ENCODE results near the gene SEMA3F.
A peak's percentile ranks its signal among the peaks of the same experiment; 100 is the strongest.

The SEMA3F gene

DNA sequence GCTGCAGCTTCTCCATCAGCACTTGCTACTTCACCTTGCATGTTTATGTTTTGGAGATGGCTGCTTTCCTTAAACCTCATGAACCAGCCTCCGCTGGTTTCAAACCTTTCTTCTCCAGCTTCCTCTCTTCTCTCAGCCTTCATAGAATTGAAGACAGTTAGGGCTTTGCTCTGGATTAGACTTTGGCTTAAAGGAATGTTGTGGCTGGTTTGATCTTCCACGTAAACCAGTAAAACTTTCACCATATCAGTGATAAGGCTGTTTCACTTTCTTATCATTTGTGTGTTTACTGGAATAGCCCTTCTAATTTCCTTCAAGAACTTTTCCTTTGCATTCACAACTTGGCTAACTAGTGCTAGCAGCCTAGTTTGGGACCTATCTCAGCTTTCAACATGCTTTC, 24.6 kb downstream of the SEMA3F start:
- peaks cover 7% of the 10 kb centered on the region for H3K27me3 Mint-ChIP-seq
- no peak overlapping the region for H3K4me3 Mint-ChIP-seq
- no peaks in the 10 kb centered on the region for H3K4me1 Mint-ChIP-seq
- no peaks in the 10 kb centered on the region for H3K9me3 Mint-ChIP-seq
- no peak overlapping the region for H3K27ac Mint-ChIP-seq
- H3K36me3 Mint-ChIP-seq, result no peaks in the 10 kb centered on the region
- CTCF ChIA-PET, result interaction anchor here (1.0 to 1.7 kb wide), 3 partner anchors 9 to 57 kb away, joined by 3 read pairs; no protein-coding TSS in a partner anchor
- DNase-seq, result no peak

DNA sequence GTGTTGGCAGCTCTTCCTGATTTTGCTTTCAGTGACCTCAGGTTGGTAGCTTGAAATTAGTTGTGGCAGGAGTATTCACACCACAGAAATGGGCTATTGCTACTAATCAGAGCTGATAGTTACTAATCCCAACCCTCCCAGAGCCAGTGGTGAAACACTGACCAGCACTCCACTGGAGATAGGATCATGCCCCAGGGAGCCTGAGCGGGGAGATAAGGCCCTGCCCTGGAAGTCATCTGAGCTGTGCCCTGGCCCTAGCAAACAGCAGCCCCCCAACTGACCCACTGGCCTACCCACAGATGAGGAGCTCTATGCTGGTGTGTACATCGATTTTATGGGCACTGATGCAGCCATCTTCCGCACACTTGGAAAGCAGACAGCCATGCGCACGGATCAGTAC, 26.9 kb downstream of the SEMA3F start:
- Mint-ChIP-seq H3K27me3 (peaks cover 7% of the 10 kb centered on the region), H3K9me3 (no peaks in the 10 kb centered on the region), H3K36me3 (no peaks in the 10 kb centered on the region), H3K4me3 (no peak overlapping the region), H3K27ac (no peak overlapping the region), H3K4me1 (no peaks in the 10 kb centered on the region)
- CTCF ChIA-PET, result interaction anchor here (0.6 to 1.7 kb wide), 8 partner anchors 10 to 194 kb away, joined by 3 to 4 read pairs (median 3); partner anchors contain the start of gene GNAT1
- DNase-seq, result no peak

DNA sequence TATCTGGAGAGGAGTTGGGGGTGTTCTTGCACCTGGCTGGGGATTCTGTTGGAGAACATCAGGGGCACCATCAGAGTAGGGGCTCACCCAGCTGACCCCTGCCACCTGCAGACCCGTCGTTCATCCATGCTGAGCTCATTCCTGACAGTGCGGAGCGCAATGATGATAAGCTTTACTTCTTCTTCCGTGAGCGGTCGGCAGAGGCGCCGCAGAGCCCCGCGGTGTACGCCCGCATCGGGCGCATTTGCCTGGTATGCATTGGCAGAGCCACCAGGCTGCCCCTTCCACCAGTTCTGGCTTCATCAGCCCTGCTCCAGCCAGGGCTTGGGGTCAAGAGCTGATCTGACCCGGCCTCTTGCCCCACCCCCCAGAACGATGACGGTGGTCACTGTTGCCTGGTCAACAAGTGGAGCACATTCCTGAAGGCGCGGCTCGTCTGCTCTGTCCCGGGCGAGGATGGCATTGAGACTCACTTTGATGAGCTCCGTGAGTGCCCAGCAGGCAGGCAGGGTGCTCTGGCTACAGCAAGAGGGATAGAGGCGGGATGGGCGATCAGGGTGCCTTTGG, 27.5 kb downstream of the SEMA3F start:
- peaks cover 7% of the 10 kb centered on the region for H3K27me3 Mint-ChIP-seq
- no peak overlapping the region for H3K27ac Mint-ChIP-seq
- H3K36me3 Mint-ChIP-seq, result no peaks in the 10 kb centered on the region
- H3K4me1 Mint-ChIP-seq, result no peaks in the 10 kb centered on the region
- no peak overlapping the region for H3K4me3 Mint-ChIP-seq
- CTCF ChIA-PET, result interaction anchor here (1.3 to 2.0 kb wide), 5 partner anchors 9 to 62 kb away, joined by 3 to 6 read pairs (median 4); partner anchors contain the start of gene GNAT1
- DNase-seq, result no peak
- no peaks in the 10 kb centered on the region for H3K9me3 Mint-ChIP-seq

DNA sequence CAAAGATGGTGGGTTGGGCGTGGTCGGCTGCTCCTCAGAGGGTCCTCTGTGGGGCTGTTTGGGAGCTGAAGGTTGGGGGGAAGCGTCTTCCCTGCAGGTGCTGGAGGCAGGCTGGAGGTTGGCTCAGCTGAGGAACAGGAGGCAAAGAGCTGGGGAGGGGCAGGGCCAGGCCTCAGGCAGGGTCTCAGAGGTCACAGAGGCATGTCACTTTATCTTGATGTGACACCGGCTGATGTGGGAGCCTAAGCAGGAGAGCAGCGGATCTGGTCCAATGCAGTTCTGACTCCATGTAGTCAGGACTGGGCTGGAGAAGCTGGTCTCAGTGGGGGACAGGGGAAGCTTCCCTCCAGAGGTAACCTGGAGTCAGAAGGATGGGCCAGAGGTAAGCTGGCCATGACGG, 28.6 kb downstream of the SEMA3F start:
- no peak overlapping the region for H3K4me3 Mint-ChIP-seq
- DNase-seq, result no peak
- no peaks in the 10 kb centered on the region for H3K9me3 Mint-ChIP-seq
- no peaks in the 10 kb centered on the region for H3K36me3 Mint-ChIP-seq
- CTCF ChIA-PET, result interaction anchor here (2.0 kb wide), 1 partner anchor 11 kb away, joined by 6 read pairs; no protein-coding TSS in a partner anchor
- no peaks in the 10 kb centered on the region for H3K4me1 Mint-ChIP-seq
- H3K27me3 Mint-ChIP-seq, result peaks cover 7% of the 10 kb centered on the region
- no peak overlapping the region for H3K27ac Mint-ChIP-seq

DNA sequence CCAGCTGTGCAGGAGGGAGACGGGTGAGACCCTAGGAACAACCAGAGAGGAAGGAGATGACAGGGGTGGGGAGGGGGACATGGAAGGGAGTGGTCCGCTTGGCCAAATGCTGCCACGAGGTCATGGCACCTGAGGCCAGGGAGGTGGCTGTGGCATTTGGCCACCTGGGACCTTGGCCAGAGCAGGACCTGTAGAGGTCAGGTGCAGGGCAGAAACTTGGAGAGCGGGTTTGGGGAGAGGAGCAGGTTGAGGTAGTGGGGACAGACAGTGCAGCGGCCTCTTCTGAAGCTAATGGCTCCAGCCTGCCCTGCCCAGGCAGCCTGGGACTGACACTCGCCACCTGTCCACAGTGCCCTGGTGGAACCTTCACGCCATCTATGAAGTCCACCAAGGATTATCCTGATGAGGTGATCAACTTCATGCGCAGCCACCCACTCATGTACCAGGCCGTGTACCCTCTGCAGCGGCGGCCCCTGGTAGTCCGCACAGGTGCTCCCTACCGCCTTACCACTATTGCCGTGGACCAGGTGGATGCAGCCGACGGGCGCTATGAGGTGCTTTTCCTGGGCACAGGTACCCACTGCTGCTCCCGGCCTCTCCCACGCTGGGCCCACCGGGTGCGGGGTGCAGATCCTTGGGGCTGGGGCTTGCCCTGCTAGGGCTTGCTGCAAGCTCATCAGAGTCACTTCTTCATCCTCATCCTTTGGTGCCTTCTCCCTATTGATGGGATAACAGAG, 29.3 kb downstream of the SEMA3F start:
- Mint-ChIP-seq H3K27me3 (peaks cover 10% of the 10 kb centered on the region), H3K9me3 (no peaks in the 10 kb centered on the region), H3K4me3 (no peak overlapping the region), H3K27ac (no peak overlapping the region), H3K36me3 (no peaks in the 10 kb centered on the region), H3K4me1 (no peaks in the 10 kb centered on the region)
- CTCF ChIA-PET, result interaction anchor here (2.0 kb wide), 1 partner anchor 11 kb away, joined by 6 read pairs; no protein-coding TSS in a partner anchor
- no peak for DNase-seq

DNA sequence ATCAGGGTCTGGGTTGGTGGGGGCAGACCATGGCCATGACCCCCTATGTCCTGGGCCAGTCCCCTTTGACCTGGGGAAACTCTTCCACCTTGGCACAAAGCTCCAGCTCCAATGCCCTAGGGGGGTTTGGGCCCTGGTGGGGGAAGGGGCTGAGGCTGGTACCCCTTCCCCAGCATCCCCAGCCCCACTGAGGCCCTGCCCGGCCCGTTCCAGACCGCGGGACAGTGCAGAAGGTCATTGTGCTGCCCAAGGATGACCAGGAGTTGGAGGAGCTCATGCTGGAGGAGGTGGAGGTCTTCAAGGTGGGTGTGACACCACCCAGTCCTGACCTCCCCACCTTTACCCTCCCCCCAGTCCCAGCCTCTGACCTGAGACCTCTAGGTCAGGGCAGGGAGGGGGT, 30.1 kb downstream of the SEMA3F start:
- Mint-ChIP-seq H3K36me3 (no peaks in the 10 kb centered on the region), H3K4me3 (no peak overlapping the region), H3K27ac (no peak overlapping the region), H3K27me3 (peaks cover 15% of the 10 kb centered on the region), H3K9me3 (no peaks in the 10 kb centered on the region), H3K4me1 (no peaks in the 10 kb centered on the region)
- no peak for DNase-seq
- CTCF ChIA-PET, result no interaction called here

DNA sequence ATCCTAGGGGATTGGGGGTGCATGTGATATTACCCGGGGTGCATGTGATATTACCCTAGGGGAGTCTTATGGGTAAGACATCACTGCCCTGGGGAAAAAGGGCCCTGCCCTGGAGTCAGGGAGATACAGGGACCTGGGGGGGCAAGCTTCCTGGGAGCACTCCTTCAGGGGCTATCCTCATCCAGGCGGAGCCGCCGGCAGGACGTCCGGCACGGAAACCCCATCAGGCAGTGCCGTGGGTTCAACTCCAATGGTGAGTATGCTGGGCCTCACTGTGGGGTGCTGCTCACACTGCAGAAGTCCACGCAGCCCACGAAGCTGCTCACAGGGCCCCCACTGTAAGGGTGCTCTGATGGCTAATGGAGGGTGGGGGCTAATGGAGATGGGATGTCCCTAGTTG, 31.0 kb downstream of the SEMA3F start:
- no peak for DNase-seq
- CTCF ChIA-PET, result no interaction called here
- Mint-ChIP-seq H3K36me3 (no peaks in the 10 kb centered on the region), H3K27me3 (peaks cover 18% of the 10 kb centered on the region), H3K27ac (no peak overlapping the region), H3K4me3 (no peak overlapping the region), H3K4me1 (no peaks in the 10 kb centered on the region), H3K9me3 (no peaks in the 10 kb centered on the region)

DNA sequence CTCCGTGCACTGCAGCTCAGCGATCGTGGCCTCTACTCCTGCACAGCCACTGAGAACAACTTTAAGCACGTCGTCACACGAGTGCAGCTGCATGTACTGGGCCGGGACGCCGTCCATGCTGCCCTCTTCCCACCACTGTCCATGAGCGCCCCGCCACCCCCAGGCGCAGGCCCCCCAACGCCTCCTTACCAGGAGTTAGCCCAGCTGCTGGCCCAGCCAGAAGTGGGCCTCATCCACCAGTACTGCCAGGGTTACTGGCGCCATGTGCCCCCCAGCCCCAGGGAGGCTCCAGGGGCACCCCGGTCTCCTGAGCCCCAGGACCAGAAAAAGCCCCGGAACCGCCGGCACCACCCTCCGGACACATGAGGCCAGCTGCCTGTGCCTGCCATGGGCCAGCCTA, 32.6 kb downstream of the SEMA3F start:
- H3K4me3 Mint-ChIP-seq, result no peak overlapping the region
- peaks cover 33% of the 10 kb centered on the region for H3K27me3 Mint-ChIP-seq
- CTCF ChIA-PET, result interaction anchor here (3.4 kb wide), 1 partner anchor 66 kb away, joined by 30 read pairs; no protein-coding TSS in a partner anchor
- DNase-seq, result no peak
- no peaks in the 10 kb centered on the region for H3K9me3 Mint-ChIP-seq
- no peaks in the 10 kb centered on the region for H3K36me3 Mint-ChIP-seq
- peaks cover 2% of the 10 kb centered on the region for H3K4me1 Mint-ChIP-seq
- no peak overlapping the region for H3K27ac Mint-ChIP-seq

DNA sequence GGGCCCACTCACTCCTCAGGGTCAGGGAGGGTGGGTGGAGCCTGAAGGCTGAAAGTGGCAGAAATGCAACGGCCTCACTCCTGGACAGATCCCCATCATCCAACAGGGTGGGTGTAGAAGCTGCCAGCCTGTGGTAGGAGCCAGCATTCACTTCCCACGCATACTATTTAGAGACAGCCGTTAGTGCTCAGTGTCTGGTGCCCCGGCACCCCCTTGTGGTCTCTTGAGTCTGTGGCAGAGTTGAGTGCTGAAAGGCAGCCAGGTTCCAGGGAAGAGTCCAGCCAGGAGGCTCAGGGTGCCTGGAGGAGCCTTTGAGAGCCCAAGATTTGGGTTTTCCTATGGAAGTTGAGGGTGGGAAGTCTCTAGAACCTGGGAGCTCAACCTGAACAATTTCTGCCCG, 34.1 kb downstream of the SEMA3F start:
- Mint-ChIP-seq H3K27ac (no peak overlapping the region), H3K36me3 (no peaks in the 10 kb centered on the region)

DNA sequence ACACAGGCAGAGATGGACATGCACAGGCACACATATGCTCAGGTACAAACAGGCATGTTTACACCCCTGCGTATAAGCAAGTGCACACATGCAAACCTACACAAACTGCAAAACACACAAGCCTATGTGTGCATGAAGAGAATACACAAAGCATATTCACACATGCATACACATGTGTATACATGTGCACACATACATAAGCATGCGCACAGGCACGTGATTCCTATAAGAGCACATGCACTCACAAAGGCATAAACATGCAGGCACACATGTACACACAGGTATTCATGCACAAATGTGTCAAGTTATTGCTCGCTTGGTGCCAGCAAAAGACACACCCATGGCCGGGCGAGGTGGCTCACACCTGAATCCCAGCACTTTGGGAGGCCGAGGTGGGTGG, 34.9 kb downstream of the SEMA3F start:
- H3K4me3 Mint-ChIP-seq, result no peak overlapping the region
- H3K9me3 Mint-ChIP-seq, result no peaks in the 10 kb centered on the region
- CTCF ChIA-PET, result interaction anchor here (1.3 to 3.4 kb wide), 4 partner anchors 26 to 85 kb away, joined by 3 to 30 read pairs (median 10); no protein-coding TSS in a partner anchor
- H3K36me3 Mint-ChIP-seq, result no peaks in the 10 kb centered on the region
- DNase-seq, result no peak
- peaks cover 48% of the 10 kb centered on the region for H3K27me3 Mint-ChIP-seq
- peaks cover 13% of the 10 kb centered on the region for H3K4me1 Mint-ChIP-seq
- no peak overlapping the region for H3K27ac Mint-ChIP-seq

More for the DNA sequence above, 34.1 kb downstream of the SEMA3F start:
- no peak overlapping the region for H3K4me3 Mint-ChIP-seq
- peaks cover 7% of the 10 kb centered on the region for H3K4me1 Mint-ChIP-seq
- no peaks in the 10 kb centered on the region for H3K9me3 Mint-ChIP-seq
- H3K27me3 Mint-ChIP-seq, result peaks cover 40% of the 10 kb centered on the region
- CTCF ChIA-PET, result interaction anchor here (1.2 to 3.4 kb wide), 4 partner anchors 10 to 68 kb away, joined by 3 to 30 read pairs (median 4); no protein-coding TSS in a partner anchor
- peak; percentile 69 for DNase-seq

DNA sequence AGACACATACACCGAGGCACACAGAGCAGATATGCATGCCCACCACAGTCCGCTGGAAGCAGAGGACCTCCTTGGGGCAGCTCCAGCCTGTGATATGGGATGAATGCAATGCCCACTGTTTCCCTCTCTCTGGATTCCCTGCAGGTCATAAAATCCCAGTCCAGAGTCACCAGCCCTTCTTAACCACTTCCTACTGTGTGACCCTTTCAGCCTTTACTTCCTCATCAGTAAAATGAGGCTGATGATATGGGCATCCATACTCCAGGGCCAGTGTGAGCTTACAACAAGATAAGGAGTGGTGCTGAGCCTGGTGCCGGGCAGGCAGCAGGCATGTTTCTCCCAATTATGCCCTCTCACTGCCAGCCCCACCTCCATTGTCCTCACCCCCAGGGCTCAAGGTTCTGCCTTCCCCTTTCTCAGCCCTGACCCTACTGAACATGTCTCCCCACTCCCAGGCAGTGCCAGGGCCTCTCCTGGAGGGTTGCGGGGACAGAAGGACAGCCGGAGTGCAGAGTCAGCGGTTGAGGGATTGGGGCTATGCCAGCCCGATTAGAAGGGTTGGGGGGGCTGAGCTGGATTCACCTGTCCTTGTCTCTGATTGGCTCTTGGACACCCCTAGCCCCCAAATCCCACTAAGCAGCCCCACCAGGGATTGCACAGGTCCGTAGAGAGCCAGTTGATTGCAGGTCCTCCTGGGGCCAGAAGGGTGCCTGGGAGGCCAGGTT, 36.0 kb downstream of the SEMA3F start, which contains the start of gene GNAT1:
Gene GNAT1 (plus strand): TSS at position 675 of the 725 bp plus-strand sequence. CDS start 116 bp downstream, outside the sequence.
- Mint-ChIP-seq H3K4me3 (no peak within 1 kb of the TSS), H3K36me3 (no peaks in the 10 kb centered on the region), H3K4me1 (peaks cover 13% of the 10 kb centered on the region), H3K27ac (no peak within 1 kb of the TSS), H3K27me3 (peaks cover 59% of the 10 kb centered on the region), H3K9me3 (no peaks in the 10 kb centered on the region)
- no peak for DNase-seq
- CTCF ChIA-PET, result interaction anchor here (1.0 to 6.7 kb wide), 7 partner anchors 9 to 133 kb away, joined by 4 to 202 read pairs (median 12); partner anchors contain the start of gene SLC38A3

DNA sequence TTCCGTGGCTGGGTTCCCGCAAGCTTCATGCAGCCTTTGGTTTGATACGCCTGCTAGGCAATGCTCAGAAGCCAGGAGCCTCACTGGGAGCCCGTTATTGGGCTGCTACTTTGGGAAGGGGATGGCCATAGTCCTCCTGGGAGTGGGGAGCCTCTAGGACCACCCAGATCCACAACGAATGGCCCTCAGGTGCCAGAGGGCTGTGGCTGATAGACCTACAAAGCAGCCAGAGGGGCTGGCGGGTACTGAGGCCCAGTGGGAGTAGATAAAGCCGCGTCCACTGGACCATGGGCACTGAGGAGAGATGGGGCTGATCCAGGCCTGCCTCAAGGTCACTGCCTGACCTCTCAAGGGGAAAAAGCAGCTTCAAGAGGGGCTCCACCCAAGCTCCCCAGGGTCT, 37.0 kb downstream of the SEMA3F start:
- Mint-ChIP-seq H3K9me3 (no peaks in the 10 kb centered on the region), H3K27ac (no peak overlapping the region), H3K27me3 (peaks cover 66% of the 10 kb centered on the region), H3K4me1 (peaks cover 13% of the 10 kb centered on the region), H3K4me3 (no peak overlapping the region), H3K36me3 (no peaks in the 10 kb centered on the region)
- DNase-seq, result no peak
- CTCF ChIA-PET, result interaction anchor here (0.7 to 6.7 kb wide), 11 partner anchors 10 to 91 kb away, joined by 3 to 202 read pairs (median 6); partner anchors contain the start of gene SLC38A3

DNA sequence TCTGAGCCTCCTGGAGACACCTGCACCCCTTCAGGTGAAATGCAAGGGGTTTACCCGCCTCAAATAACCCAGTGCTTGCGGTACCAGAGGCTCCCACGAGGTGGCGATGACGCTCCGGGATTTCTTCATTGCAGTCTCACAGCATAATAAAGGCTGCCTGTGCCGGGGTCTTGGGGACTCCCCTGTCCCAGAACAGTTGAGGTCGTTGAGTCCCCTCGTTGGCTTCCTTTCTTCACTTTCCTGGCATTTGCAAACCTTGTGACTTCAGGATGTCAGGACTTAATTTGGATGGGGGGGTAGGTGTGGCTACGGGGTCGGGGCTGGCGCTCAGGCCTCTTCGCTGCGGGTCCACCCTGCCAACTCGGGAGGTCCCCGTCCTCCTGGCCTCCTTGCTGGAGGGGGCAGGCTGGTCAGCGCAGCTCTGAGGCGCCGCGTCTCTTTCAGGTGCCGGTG, 37.6 kb downstream of the SEMA3F start:
- no peak overlapping the region for H3K4me3 Mint-ChIP-seq
- no peaks in the 10 kb centered on the region for H3K9me3 Mint-ChIP-seq
- CTCF ChIA-PET, result interaction anchor here (0.7 to 6.7 kb wide), 12 partner anchors 11 to 90 kb away, joined by 3 to 202 read pairs (median 8); partner anchors contain the start of gene SLC38A3
- peak overlapping the region; percentile 65 for H3K27ac Mint-ChIP-seq
- H3K36me3 Mint-ChIP-seq, result no peaks in the 10 kb centered on the region
- H3K27me3 Mint-ChIP-seq, result peaks cover 68% of the 10 kb centered on the region
- peak; percentile 90 for DNase-seq
- H3K4me1 Mint-ChIP-seq, result peaks cover 13% of the 10 kb centered on the region

DNA sequence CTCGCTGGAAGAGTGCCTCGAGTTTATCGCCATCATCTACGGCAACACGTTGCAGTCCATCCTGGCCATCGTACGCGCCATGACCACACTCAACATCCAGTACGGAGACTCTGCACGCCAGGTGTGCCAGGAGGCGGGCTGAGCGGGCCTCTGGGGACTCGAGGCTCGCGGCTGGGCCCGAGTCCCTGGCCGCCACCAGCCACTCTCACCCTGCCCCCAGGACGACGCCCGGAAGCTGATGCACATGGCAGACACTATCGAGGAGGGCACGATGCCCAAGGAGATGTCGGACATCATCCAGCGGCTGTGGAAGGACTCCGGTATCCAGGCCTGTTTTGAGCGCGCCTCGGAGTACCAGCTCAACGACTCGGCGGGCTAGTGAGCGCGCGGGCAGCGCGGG, 38.2 kb downstream of the SEMA3F start:
- CTCF ChIA-PET, result interaction anchor here (0.8 to 6.7 kb wide), 7 partner anchors 11 to 85 kb away, joined by 3 to 202 read pairs (median 22); partner anchors contain the start of genes LSMEM2 and SLC38A3
- H3K4me1 Mint-ChIP-seq, result peaks cover 13% of the 10 kb centered on the region
- no peaks in the 10 kb centered on the region for H3K36me3 Mint-ChIP-seq
- H3K4me3 Mint-ChIP-seq, result no peak overlapping the region
- H3K27ac Mint-ChIP-seq, result no peak overlapping the region
- H3K9me3 Mint-ChIP-seq, result no peaks in the 10 kb centered on the region
- H3K27me3 Mint-ChIP-seq, result peaks cover 74% of the 10 kb centered on the region
- DNase-seq, result peak; percentile 28
